A673 (cell line): ENCODE data around the gene SERINC5. TPM values are rescaled to one million over a fixed set of nuclear protein-coding genes. Genes with fewer than 3 reads are reported as not detected.

ENCODE experiments used
- BruUV-seq: library from RNA; stranded (reverse); fragments of 400-500 nt; replicated peaks from 2 replicates; lab custom pipeline; 2021; lab: Mats Ljungman, UMichigan
- CTCF ChIA-PET: fragments of 300-600 bp; sonication (Branson Sonifier 250); formaldehyde crosslinking; loops from one replicate; lab custom pipeline; 2022; ENCODE audit warnings: antibody characterized with exemption; lab: Charles Lee
- POLR2A ChIA-PET: fragments of 300-600 bp; sonication (Branson Sonifier 250); formaldehyde crosslinking; loops from one replicate; lab custom pipeline; 2022; ENCODE audit warnings: antibody characterized with exemption; ENCODE audit not compliant: low non-redundant PET; lab: Charles Lee
- DNase-seq: peaks from one replicate; pipeline ENCODE4 v3.0.0-alpha.2; 2015; ENCODE audit warnings: low spot score
- H3K27ac ChIP-seq: fragments of 200-600 bp; sonication (generic); 2 replicates; pipeline ENCODE4 v1.5.1; 2016; ENCODE audit warnings: mixed run types, low read depth, mild to moderate bottlenecking, mixed read lengths, antibody characterized with exemption, low read length; ENCODE audit not compliant: poor library complexity, severe bottlenecking
- H3K27me3 ChIP-seq: fragments of 200-600 bp; sonication (generic); replicated peaks from 2 replicates; pipeline ENCODE4 v1.6.1; 2017; ENCODE audit warnings: mixed run types, low read depth, mild to moderate bottlenecking, mixed read lengths, antibody characterized with exemption, low read length; ENCODE audit not compliant: insufficient read depth, poor library complexity
- H3K36me3 ChIP-seq: fragments of 200-600 bp; sonication (generic); 2 replicates; pipeline ENCODE4 v1.6.1; 2016; ENCODE audit warnings: mixed run types, mild to moderate bottlenecking, mixed read lengths, antibody characterized with exemption, low read length; ENCODE audit not compliant: insufficient read depth, poor library complexity, severe bottlenecking
- H3K4me1 ChIP-seq: fragments of 200-600 bp; sonication (generic); 2 replicates; pipeline ENCODE4 v1.6.1; 2017; ENCODE audit warnings: mixed run types, mild to moderate bottlenecking, mixed read lengths, antibody characterized with exemption, low read length; ENCODE audit not compliant: insufficient read depth, poor library complexity, severe bottlenecking
- H3K4me3 ChIP-seq: fragments of 200-600 bp; sonication (generic); 2 replicates; pipeline ENCODE4 v1.5.1; 2016; ENCODE audit warnings: low read depth, mixed run types, mild to moderate bottlenecking, mixed read lengths, low read length; ENCODE audit not compliant: poor library complexity, severe bottlenecking
- H3K9me3 ChIP-seq: fragments of 200-600 bp; sonication (generic); 2 replicates; pipeline ENCODE4 v1.6.1; 2016; ENCODE audit warnings: mixed run types, low read depth, mild to moderate bottlenecking, mixed read lengths, antibody characterized with exemption, low read length; ENCODE audit not compliant: poor library complexity, severe bottlenecking
- EZH2 ChIP-seq: fragments of 200-600 bp; sonication (generic); IDR thresholded peaks from 2 replicates; pipeline ENCODE4 v1.6.1; 2017; ENCODE audit warnings: borderline replicate concordance, low read depth, mild to moderate bottlenecking, mixed read lengths, antibody characterized with exemption, low read length; ENCODE audit not compliant: poor library complexity, severe bottlenecking
- intact Hi-C: fragments of 100-400 bp; cut with micrococcal nuclease; formaldehyde crosslinking; loops from one replicate; pipeline ENCODE4 v1.10.0; 2022; ENCODE audit not compliant: unreplicated experiment
- total RNA-seq: library from RNA; stranded (reverse); gene quantifications from 2 replicates; pipeline ENCODE4 v1.2.3, GENCODE V29; 2021
- TF ChIP-seq, protein P1 (sequence below): fragments of 300-800, 200-600 bp; sonication (generic); conservative IDR thresholded peaks from 2 replicates; pipeline ENCODE4 v1.5.1; 2017; ENCODE audit warnings: low read depth, mild to moderate bottlenecking, antibody characterized with exemption, low read length, moderate library complexity, mixed read lengths

The SERINC5 gene
- total RNA-seq, 1 experiment from 2014 or later: 20.6 TPM

DNA sequence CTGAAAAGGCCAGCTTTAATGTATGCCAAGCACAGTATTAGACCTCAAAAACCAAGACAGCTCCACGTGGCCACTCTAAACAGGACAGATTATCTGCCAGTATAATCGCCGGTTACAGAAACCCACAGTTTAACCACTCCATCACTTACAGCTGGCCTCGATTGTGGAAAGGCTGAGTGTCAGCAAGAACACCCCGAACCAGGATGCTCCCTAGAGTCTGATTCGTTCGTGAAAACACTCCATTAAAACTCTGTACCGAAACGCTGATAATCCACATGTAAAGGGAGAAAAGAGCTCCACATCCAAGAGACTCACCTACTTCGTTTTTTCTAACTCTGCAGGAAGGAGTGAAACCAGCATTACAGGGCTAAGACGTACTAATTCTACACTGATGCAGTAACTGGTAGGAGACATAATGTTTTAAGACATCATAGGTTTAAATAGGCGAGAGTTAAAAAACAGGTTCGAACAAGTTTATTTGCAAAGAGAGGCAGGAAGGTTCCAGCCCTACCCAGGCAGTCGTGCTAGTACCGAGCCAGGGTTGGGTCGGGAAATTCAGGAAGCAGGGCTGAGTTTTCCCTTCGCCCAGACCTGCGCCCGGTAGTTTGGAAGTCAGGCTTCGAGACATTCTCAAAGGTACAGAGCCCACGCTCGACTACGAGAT is 949 bp downstream of the SERINC5 start:
- TSS peak; percentile 47 for BruUV-seq
- H3K9me3 ChIP-seq: no peaks in the 10 kb centered on the region
- ChIA-PET CTCF (no interaction called here), POLR2A (interaction anchor here (0.6 kb wide), 1 partner anchor 279 kb away, joined by 3 read pairs; no protein-coding TSS in a partner anchor)
- peak overlapping the region; percentile 63 for H3K27ac ChIP-seq
- no peaks in the 10 kb centered on the region for H3K36me3 ChIP-seq
- H3K4me3 ChIP-seq: peak overlapping the region; percentile 69
- intact Hi-C loops: no loop called here
- no peak for DNase-seq
- H3K27me3 ChIP-seq: no peaks in the 10 kb centered on the region
- TF ChIP-seq, protein P1, sequence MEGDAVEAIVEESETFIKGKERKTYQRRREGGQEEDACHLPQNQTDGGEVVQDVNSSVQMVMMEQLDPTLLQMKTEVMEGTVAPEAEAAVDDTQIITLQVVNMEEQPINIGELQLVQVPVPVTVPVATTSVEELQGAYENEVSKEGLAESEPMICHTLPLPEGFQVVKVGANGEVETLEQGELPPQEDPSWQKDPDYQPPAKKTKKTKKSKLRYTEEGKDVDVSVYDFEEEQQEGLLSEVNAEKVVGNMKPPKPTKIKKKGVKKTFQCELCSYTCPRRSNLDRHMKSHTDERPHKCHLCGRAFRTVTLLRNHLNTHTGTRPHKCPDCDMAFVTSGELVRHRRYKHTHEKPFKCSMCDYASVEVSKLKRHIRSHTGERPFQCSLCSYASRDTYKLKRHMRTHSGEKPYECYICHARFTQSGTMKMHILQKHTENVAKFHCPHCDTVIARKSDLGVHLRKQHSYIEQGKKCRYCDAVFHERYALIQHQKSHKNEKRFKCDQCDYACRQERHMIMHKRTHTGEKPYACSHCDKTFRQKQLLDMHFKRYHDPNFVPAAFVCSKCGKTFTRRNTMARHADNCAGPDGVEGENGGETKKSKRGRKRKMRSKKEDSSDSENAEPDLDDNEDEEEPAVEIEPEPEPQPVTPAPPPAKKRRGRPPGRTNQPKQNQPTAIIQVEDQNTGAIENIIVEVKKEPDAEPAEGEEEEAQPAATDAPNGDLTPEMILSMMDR: no peak
- TF ChIP-seq EZH2: no peak
- peaks cover 19% of the 10 kb centered on the region for H3K4me1 ChIP-seq

DNA sequence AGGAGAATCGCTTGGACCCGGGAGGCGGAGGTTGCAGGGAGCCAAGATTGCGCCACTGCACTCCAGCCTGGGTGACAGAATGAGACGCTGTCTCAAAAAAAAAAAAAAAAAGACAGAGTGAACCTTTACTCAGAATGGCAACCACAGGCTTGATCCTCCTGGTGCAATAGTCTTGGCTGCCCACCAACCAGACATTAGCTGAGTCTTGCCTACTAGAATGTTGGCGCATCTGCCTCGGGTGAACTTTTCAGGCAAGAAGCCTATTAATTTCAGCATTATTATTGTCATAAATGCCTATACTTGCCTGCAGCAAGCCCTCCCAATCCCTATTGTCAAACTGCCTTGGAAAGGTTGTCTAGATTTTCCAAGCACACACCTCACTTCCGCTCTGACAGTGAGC is 4.2 kb downstream of the SERINC5 start:
- Histone ChIP-seq H3K27me3 (no peaks in the 10 kb centered on the region), H3K27ac (no peak overlapping the region), H3K4me1 (peaks cover 15% of the 10 kb centered on the region), H3K36me3 (no peaks in the 10 kb centered on the region), H3K9me3 (no peaks in the 10 kb centered on the region), H3K4me3 (no peak overlapping the region)
- BruUV-seq: no TSS peak
- CTCF ChIA-PET: no interaction called here
- POLR2A ChIA-PET: no interaction called here
- intact Hi-C loops: no loop called here
- TF ChIP-seq, protein P1: no peak
- no peak for TF ChIP-seq EZH2
- no peak for DNase-seq

DNA sequence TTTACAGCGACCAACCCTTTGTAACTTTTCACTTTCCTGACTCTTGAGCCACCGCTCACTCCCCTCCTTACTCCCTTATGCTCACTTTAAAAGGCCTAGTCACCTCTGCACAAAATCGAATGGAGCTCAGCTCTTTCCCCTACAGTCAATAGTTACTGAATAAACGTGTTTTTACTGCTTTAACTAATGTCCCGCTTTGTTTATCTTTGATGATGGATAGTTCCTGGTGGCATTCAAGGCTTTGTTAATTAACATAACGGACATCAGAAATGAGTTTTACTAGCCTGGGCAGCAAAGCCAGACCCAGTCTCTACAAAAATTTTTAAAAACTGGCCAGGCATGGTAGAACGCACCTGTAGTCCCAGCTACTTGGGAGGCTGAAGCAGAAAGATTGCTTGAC is 5.0 kb downstream of the SERINC5 start:
- intact Hi-C loops: no loop called here
- no peaks in the 10 kb centered on the region for H3K9me3 ChIP-seq
- H3K27me3 ChIP-seq: no peaks in the 10 kb centered on the region
- peaks cover 24% of the 10 kb centered on the region for H3K4me1 ChIP-seq
- no TSS peak for BruUV-seq
- no peak for DNase-seq
- no peak overlapping the region for H3K4me3 ChIP-seq
- CTCF ChIA-PET: no interaction called here
- no peak overlapping the region for H3K27ac ChIP-seq
- TF ChIP-seq, protein P1: no peak
- TF ChIP-seq EZH2: no peak
- POLR2A ChIA-PET: interaction anchor here (0.6 kb wide), 1 partner anchor 20 kb away, joined by 3 read pairs; no protein-coding TSS in a partner anchor
- H3K36me3 ChIP-seq: no peaks in the 10 kb centered on the region
